PC-9 (cell line): Measurements from ENCODE around the gene JPH4.

Experiments
- EZH2 ChIP-seq: fragments of 200-600 bp; sonication (generic); IDR thresholded peaks from 2 replicates; pipeline ENCODE4 v1.8.0; 2017; ENCODE audit warnings: antibody characterized with exemption, low read depth
- TF ChIP-seq, protein P1 (sequence below): fragments of 200-600 bp; sonication (generic); conservative IDR thresholded peaks from 2 replicates; pipeline ENCODE4 v1.6.1; 2017; ENCODE audit warnings: mixed run types, antibody characterized with exemption, mild to moderate bottlenecking, moderate library complexity

DNA sequence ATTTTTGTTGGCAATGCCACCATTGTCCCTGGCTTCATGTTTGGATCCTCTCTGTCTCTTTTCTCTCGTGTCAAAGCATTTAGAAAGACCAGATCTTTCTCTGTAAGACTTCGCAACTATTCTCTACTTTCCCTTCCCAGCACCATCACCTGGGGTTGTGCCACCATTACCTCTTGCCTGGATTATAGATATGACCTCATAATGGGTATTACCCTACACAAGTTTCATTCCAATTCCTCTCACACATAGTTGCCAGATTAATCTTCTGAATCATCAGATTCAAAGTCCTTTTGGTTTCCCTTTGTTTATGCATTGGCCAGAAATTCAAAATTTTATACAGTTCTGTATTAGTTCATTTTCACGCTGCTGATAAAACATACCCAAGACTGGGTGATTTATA lies 30.4 kb upstream of the JPH4 start:
- TF ChIP-seq, protein P1, sequence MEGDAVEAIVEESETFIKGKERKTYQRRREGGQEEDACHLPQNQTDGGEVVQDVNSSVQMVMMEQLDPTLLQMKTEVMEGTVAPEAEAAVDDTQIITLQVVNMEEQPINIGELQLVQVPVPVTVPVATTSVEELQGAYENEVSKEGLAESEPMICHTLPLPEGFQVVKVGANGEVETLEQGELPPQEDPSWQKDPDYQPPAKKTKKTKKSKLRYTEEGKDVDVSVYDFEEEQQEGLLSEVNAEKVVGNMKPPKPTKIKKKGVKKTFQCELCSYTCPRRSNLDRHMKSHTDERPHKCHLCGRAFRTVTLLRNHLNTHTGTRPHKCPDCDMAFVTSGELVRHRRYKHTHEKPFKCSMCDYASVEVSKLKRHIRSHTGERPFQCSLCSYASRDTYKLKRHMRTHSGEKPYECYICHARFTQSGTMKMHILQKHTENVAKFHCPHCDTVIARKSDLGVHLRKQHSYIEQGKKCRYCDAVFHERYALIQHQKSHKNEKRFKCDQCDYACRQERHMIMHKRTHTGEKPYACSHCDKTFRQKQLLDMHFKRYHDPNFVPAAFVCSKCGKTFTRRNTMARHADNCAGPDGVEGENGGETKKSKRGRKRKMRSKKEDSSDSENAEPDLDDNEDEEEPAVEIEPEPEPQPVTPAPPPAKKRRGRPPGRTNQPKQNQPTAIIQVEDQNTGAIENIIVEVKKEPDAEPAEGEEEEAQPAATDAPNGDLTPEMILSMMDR = no peak
- TF ChIP-seq EZH2 = no peak
